Activated B cell treated with CpG ODN at 0.5 μM for 24 hours (primary cell): Measurements from ENCODE around the gene PIK3C2G. TPM values are rescaled to one million over a fixed set of nuclear protein-coding genes. Genes with fewer than 3 reads are reported as not detected.

ENCODE experiments used
- ATAC-seq: fragments of 200-7000 bp; cut with Tn5 transposase; one replicate; pipeline ENCODE4 v1.10.0; 2021; ENCODE audit warnings: low read depth, mild to moderate bottlenecking, moderate library complexity
- CTCF ChIA-PET: fragments of 350-600 bp; sonication (Branson Sonifier 250); formaldehyde crosslinking; loops from one replicate; lab custom pipeline; 2021; ENCODE audit warnings: antibody characterized with exemption; lab: Charles Lee
- POLR2A ChIA-PET: fragments of 350-600 bp; sonication (Branson Sonifier 250); formaldehyde crosslinking; loops from one replicate; lab custom pipeline; 2021; ENCODE audit warnings: antibody characterized with exemption; lab: Charles Lee
- DNase-seq: peaks from one replicate; pipeline ENCODE4 v3.0.0; 2022
- H3K27ac Mint-ChIP-seq: one replicate; pipeline ENCODE4 v1.8.0; 2020; ENCODE audit warnings: mixed read lengths
- H3K27me3 Mint-ChIP-seq: one replicate; pipeline ENCODE4 v1.8.0; 2021; ENCODE audit warnings: mixed read lengths
- H3K36me3 Mint-ChIP-seq: one replicate; pipeline ENCODE4 v1.8.0; 2021; ENCODE audit warnings: low read depth, mixed read lengths
- H3K4me1 Mint-ChIP-seq: one replicate; pipeline ENCODE4 v1.8.0; 2021; ENCODE audit warnings: mixed read lengths
- H3K4me3 Mint-ChIP-seq: one replicate; pipeline ENCODE4 v1.8.0; 2020; ENCODE audit warnings: mild to moderate bottlenecking, mixed read lengths
- H3K9me3 Mint-ChIP-seq: one replicate; pipeline ENCODE4 v1.8.0; 2020; ENCODE audit warnings: mixed read lengths
- intact Hi-C: fragments of 100-400 bp; cut with micrococcal nuclease; formaldehyde crosslinking; loops from one replicate; pipeline ENCODE4 v1.15.1; 2024
- total RNA-seq: library from RNA; stranded (reverse); gene quantifications from 2 replicates; pipeline ENCODE4 v1.2.3, GENCODE V29; 2022
- TF ChIP-seq, protein P1 (sequence below): fragments of 200-600 bp; IDR thresholded peaks from one replicate; pipeline ENCODE4 v1.8.0; 2022; ENCODE audit warnings: antibody characterized with exemption, mild to moderate bottlenecking

Gene PIK3C2G
- total RNA-seq, 1 donor from 2014 or later: not detected

- Mint-ChIP-seq H3K27me3 (no peaks in the 10 kb centered on the region), H3K4me1 (no peaks in the 10 kb centered on the region), H3K4me3 (no peak overlapping the region), H3K36me3 (no peaks in the 10 kb centered on the region), H3K27ac (no peak overlapping the region), H3K9me3 (peaks cover 4% of the 10 kb centered on the region)
- no peak for ATAC-seq
- intact Hi-C loops: no loop called here
- no peak for DNase-seq
- POLR2A ChIA-PET: no interaction called here
- CTCF ChIA-PET: no interaction called here
- TF ChIP-seq, protein P1, sequence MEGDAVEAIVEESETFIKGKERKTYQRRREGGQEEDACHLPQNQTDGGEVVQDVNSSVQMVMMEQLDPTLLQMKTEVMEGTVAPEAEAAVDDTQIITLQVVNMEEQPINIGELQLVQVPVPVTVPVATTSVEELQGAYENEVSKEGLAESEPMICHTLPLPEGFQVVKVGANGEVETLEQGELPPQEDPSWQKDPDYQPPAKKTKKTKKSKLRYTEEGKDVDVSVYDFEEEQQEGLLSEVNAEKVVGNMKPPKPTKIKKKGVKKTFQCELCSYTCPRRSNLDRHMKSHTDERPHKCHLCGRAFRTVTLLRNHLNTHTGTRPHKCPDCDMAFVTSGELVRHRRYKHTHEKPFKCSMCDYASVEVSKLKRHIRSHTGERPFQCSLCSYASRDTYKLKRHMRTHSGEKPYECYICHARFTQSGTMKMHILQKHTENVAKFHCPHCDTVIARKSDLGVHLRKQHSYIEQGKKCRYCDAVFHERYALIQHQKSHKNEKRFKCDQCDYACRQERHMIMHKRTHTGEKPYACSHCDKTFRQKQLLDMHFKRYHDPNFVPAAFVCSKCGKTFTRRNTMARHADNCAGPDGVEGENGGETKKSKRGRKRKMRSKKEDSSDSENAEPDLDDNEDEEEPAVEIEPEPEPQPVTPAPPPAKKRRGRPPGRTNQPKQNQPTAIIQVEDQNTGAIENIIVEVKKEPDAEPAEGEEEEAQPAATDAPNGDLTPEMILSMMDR: no peak
These were observed 208.9 kb downstream of the PIK3C2G start for GRCh38 chr12:18470251-18470650.

DNA sequence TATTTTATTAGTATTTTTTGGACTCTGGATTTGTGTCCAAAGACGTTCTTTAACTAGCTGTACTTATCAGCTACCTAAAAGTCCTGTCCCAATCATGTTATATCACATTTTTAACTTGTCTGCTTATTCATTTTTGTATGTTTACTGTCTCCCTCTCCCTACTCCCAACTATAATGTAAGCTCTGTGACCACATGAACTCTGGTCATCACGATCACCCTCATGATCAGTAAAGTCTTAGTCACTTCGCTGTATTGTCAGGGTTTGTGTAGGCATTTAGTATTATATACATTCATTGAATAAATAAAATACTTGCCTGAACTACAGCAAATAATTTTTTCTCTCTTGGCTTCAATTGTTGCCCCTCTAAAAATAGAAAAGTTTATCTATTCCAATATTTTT lies 211.0 kb downstream of the PIK3C2G start:
- no peaks in the 10 kb centered on the region for H3K4me1 Mint-ChIP-seq
- H3K4me3 Mint-ChIP-seq: no peak overlapping the region
- H3K36me3 Mint-ChIP-seq: no peaks in the 10 kb centered on the region
- POLR2A ChIA-PET: no interaction called here
- TF ChIP-seq, protein P1: no peak
- ATAC-seq (no peak), DNase-seq (no peak)
- H3K9me3 Mint-ChIP-seq: peaks cover 4% of the 10 kb centered on the region
- no peak overlapping the region for H3K27ac Mint-ChIP-seq
- no peaks in the 10 kb centered on the region for H3K27me3 Mint-ChIP-seq
- intact Hi-C loops: no loop called here
- CTCF ChIA-PET: no interaction called here

DNA sequence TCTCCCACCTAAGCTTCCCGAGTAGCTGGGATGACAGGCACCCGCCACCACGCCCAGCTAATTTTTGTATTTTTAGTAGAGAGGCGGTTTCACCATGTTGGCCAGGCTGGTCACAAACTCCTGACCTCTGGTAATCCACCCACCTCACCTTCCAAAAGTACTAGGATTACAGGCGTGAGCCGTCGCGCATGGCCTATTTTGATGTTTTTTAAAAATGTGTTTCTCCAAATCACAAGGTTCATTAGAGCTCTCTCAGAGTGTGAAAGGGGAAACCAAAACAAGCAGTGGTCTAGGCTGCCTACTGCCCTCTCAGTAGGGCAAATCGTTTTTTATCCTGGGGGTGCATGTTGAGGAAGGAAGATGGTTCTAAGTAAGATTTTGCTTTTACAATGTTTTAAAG lies 211.5 kb downstream of the PIK3C2G start:
- DNase-seq (no peak), ATAC-seq (no peak)
- TF ChIP-seq, protein P1: no peak
- intact Hi-C loops: no loop called here
- Mint-ChIP-seq H3K4me3 (no peak overlapping the region), H3K4me1 (no peaks in the 10 kb centered on the region), H3K9me3 (peaks cover 2% of the 10 kb centered on the region), H3K36me3 (no peaks in the 10 kb centered on the region), H3K27ac (no peak overlapping the region), H3K27me3 (no peaks in the 10 kb centered on the region)
- POLR2A ChIA-PET: no interaction called here
- CTCF ChIA-PET: no interaction called here

- Mint-ChIP-seq H3K27me3 (no peaks in the 10 kb centered on the region), H3K4me3 (no peak overlapping the region), H3K9me3 (peaks cover 2% of the 10 kb centered on the region), H3K4me1 (no peaks in the 10 kb centered on the region), H3K36me3 (no peaks in the 10 kb centered on the region), H3K27ac (no peak overlapping the region)
- intact Hi-C loops: no loop called here
- CTCF ChIA-PET: no interaction called here
- POLR2A ChIA-PET: no interaction called here
- TF ChIP-seq, protein P1: no peak
- DNase-seq (no peak), ATAC-seq (no peak)
These were observed 215.5 kb downstream of the PIK3C2G start for GRCh38 chr12:18476861-18477260.

GRCh38 chr12:18479256-18479655 lies 217.9 kb downstream of the PIK3C2G start:
- DNase-seq (no peak), ATAC-seq (no peak)
- intact Hi-C loops: no loop called here
- H3K36me3 Mint-ChIP-seq: no peaks in the 10 kb centered on the region
- TF ChIP-seq, protein P1: no peak
- no peak overlapping the region for H3K27ac Mint-ChIP-seq
- POLR2A ChIA-PET: no interaction called here
- no peak overlapping the region for H3K4me3 Mint-ChIP-seq
- peaks cover 3% of the 10 kb centered on the region for H3K9me3 Mint-ChIP-seq
- no peaks in the 10 kb centered on the region for H3K27me3 Mint-ChIP-seq
- H3K4me1 Mint-ChIP-seq: no peaks in the 10 kb centered on the region
- CTCF ChIA-PET: no interaction called here
